Esophagus (tissue), 2 donors: ENCODE data around the gene FHIT. TPM values are rescaled to one million over a fixed set of nuclear protein-coding genes. Genes with fewer than 3 reads are reported as not detected.

Experiments
- H3K27ac ChIP-seq, 2 donors: one replicate each; pipeline ENCODE4 v1.5.1; 2013; ENCODE audit warnings: low read depth in 2 of 2, mild to moderate bottlenecking in 2 of 2, inconsistent platforms in 1 of 2, low read length in 1 of 2, moderate library complexity in 1 of 2
- H3K27me3 ChIP-seq, 2 donors: one replicate each; pipeline ENCODE4 v1.6.1; 2013; ENCODE audit warnings: low read length in 2 of 2, control low read depth in 1 of 2, mild to moderate bottlenecking in 1 of 2; ENCODE audit not compliant: insufficient read depth in 2 of 2, control insufficient read depth in 1 of 2
- H3K36me3 ChIP-seq, 2 donors: one replicate each; pipeline ENCODE4 v1.6.1; 2013; ENCODE audit warnings: low read length in 1 of 2; ENCODE audit not compliant: control insufficient read depth in 2 of 2, insufficient read depth in 2 of 2
- H3K4me1 ChIP-seq, 2 donors: one replicate each; pipeline ENCODE4 v1.6.1; 2013; ENCODE audit warnings: low read length in 1 of 2; ENCODE audit not compliant: control insufficient read depth in 2 of 2, insufficient read depth in 2 of 2
- H3K4me3 ChIP-seq, 2 donors: one replicate each; pipeline ENCODE4 v1.5.1; 2013; ENCODE audit warnings: low read length in 2 of 2, mild to moderate bottlenecking in 2 of 2, low read depth in 1 of 2, moderate library complexity in 1 of 2
- H3K9me3 ChIP-seq, 2 donors: one replicate each; pipeline ENCODE4 v1.6.1; 2013; ENCODE audit warnings: mild to moderate bottlenecking in 2 of 2, low read depth in 1 of 2, low read length in 1 of 2, moderate library complexity in 1 of 2; ENCODE audit not compliant: control insufficient read depth in 2 of 2, insufficient read depth in 1 of 2
- WGBS, 2 donors: extraction: QIAGEN DNeasy Blood & Tissue Kit; methylation state at CpG; one replicate each; pipeline ENCODE4 v1.1.7; 2013; 5-methylcytosine and 5-hydroxymethylcytosine counted together
- polyA plus RNA-seq, 2 donors: library from polyadenylated mRNA; stranded (reverse); fragments of 200-250 nt; gene quantifications; one replicate each; pipeline ENCODE4 v1.2.3, GENCODE V29; 2013
- donor health status: healthy with polysubstance abuse.
- donor health status: Bipolar disorder and iron deficiency.

FHIT gene
- polyA plus RNA-seq, 2 donors = 3.4 to 5.0 TPM

DNA sequence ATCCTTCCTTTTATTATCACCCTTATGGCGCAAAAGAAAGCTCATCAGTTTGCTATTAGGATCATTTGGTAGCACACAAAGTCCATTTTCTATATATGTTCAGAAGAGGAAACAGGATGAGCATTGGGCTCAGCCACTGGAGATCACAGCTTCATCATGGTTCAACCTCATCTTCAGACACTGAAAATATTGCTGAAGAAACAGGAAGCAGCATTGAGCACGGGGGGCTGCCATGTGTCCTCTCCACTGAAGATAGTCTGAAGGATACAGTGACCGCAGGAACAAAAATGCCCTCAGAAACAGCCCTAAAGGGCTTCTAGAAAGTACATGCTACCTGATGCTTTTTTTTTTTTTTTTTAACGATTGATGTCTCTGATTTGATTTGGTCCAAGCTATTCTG, 1366.2 kb downstream of the FHIT start:
- no peaks in the 10 kb centered on the region for H3K4me1 ChIP-seq
- WGBS, 2 donors = 88 to 91% methylated on average over 4 of the region's 4 CpGs
- no peaks in the 10 kb centered on the region for H3K27me3 ChIP-seq
- no peaks in the 10 kb centered on the region for H3K36me3 ChIP-seq
- H3K27ac ChIP-seq = no peak overlapping the region
- H3K9me3 ChIP-seq = no peaks in the 10 kb centered on the region
- H3K4me3 ChIP-seq = no peak overlapping the region

DNA sequence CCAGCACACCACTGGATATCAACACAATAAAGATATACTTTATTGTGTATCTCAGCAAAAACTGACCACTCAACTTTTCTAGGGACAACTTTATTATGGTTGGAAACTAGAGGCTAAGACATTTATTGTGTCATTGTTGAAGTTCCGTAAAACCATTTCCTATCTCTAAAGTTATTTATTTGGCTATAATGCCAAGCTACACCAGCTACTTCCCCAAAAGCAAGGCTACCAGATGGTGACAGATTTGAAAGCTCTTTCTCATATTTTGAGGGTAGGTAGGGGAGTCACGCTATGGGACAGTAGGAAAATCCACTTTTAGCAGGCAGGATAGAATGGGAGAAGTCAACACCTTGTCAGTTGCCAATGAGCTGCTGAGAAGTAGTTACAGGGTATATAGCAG, 1366.8 kb downstream of the FHIT start:
- H3K4me3 ChIP-seq = no peak overlapping the region
- H3K9me3 ChIP-seq = no peaks in the 10 kb centered on the region
- 83 to 90% methylated on average over 2 of the region's 2 CpGs for WGBS, 2 donors
- H3K27ac ChIP-seq = no peak overlapping the region
- no peaks in the 10 kb centered on the region for H3K36me3 ChIP-seq
- no peaks in the 10 kb centered on the region for H3K27me3 ChIP-seq
- no peaks in the 10 kb centered on the region for H3K4me1 ChIP-seq

DNA sequence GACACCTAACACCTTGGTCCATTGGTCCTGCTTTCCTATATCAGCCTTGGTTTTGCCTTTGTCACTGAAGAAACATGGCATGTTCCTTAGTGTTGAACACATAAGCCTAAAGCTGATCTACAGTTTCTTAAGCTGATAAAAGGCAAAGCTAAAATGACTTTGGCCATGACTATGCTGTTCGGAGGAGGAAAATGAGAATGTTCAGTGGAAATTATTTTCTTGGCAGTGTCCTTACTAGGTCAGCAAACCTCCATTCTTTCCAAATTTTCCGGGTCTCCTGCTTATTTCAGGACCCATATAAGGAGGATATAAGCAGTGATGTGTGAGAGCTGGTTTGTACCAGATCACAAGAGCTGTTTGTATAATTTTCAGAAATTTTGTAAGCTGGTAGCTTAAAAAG, 1368.5 kb downstream of the FHIT start:
- Histone ChIP-seq H3K4me1 (no peaks in the 10 kb centered on the region), H3K9me3 (no peaks in the 10 kb centered on the region), H3K27me3 (no peaks in the 10 kb centered on the region), H3K27ac (no peak overlapping the region), H3K4me3 (no peak overlapping the region), H3K36me3 (no peaks in the 10 kb centered on the region)
- 77 to 84% methylated on average over 2 of the region's 2 CpGs for WGBS, 2 donors

GRCh38 chr3:59880717-59881116, 1370.5 kb downstream of the FHIT start:
- WGBS, 2 donors = 55 to 72% methylated on average over 2 of the region's 2 CpGs
- Histone ChIP-seq H3K4me3 (no peak overlapping the region), H3K36me3 (no peaks in the 10 kb centered on the region), H3K4me1 (no peaks in the 10 kb centered on the region), H3K9me3 (no peaks in the 10 kb centered on the region), H3K27me3 (no peaks in the 10 kb centered on the region), H3K27ac (no peak overlapping the region)

DNA sequence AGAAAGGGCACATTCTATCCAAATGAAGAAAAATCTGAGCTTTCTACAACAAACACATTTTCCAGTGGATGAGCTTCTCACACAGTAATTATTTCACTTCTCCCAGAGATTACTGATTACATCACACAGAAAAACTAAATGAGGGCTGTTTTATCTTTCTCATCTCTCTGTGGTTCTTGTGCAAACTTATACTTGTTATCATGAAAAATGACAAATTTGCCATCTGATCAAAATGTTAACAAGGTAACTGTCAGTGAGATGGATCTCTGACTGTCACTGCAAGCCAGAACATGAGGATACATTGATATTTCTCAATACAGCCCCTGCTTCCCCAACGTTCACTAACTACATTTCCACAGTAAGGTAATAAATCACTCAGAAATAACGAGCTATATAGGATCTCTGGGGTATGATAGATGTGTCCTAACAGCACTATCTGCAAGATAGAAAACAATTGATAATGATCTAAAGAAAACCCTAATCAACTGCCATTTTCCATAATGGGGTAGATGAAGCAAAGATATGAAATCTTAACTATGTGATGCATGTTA, 1372.1 kb downstream of the FHIT start:
- no peaks in the 10 kb centered on the region for H3K4me1 ChIP-seq
- H3K4me3 ChIP-seq = no peak overlapping the region
- H3K36me3 ChIP-seq = no peaks in the 10 kb centered on the region
- 53% methylated on average over 2 of the region's 2 CpGs for WGBS, 2 donors
- H3K27me3 ChIP-seq = no peaks in the 10 kb centered on the region
- H3K27ac ChIP-seq = no peak overlapping the region
- peaks cover 0 to 2% of the 10 kb centered on the region in 2 donors for H3K9me3 ChIP-seq

DNA sequence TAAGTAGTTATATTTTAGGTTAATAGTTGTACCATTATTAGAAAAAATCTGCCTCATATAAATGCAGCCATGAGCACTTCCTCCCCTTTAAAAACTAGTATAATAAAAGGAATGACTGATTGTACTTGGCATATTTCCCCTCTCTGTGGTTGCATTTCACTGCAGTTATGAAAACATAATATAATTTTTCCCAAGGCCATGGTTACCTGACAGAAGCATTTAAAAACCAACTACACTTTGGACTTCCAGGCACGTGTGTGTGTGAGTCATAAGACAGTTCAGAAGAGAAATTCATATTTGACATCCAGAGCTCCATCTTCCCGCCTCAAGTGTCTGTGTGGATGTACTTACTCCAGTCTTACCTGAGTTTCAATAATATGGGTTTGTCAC, 1373.2 kb downstream of the FHIT start:
- Histone ChIP-seq H3K9me3 (peaks cover 0 to 2% of the 10 kb centered on the region in 2 donors), H3K36me3 (no peaks in the 10 kb centered on the region), H3K4me3 (no peak overlapping the region), H3K27ac (no peak overlapping the region), H3K4me1 (no peaks in the 10 kb centered on the region), H3K27me3 (no peaks in the 10 kb centered on the region)
- WGBS, 2 donors = 47 to 51% methylated on average over 2 of the region's 2 CpGs

- peaks cover 0 to 2% of the 10 kb centered on the region in 2 donors for H3K9me3 ChIP-seq
- WGBS, 2 donors = 68 to 73% methylated on average over 2 of the region's 2 CpGs
- no peaks in the 10 kb centered on the region for H3K4me1 ChIP-seq
- no peak overlapping the region for H3K4me3 ChIP-seq
- no peaks in the 10 kb centered on the region for H3K27me3 ChIP-seq
- H3K27ac ChIP-seq = no peak overlapping the region
- no peaks in the 10 kb centered on the region for H3K36me3 ChIP-seq
Observed at GRCh38 chr3:59877263-59878037, 1373.8 kb downstream of the FHIT start.

GRCh38 chr3:59876533-59877062, 1374.7 kb downstream of the FHIT start:
- 90 to 95% methylated on average over 2 of the region's 2 CpGs for WGBS, 2 donors
- Histone ChIP-seq H3K4me3 (no peak overlapping the region), H3K27ac (no peak overlapping the region), H3K27me3 (no peaks in the 10 kb centered on the region), H3K36me3 (no peaks in the 10 kb centered on the region), H3K4me1 (no peaks in the 10 kb centered on the region), H3K9me3 (peaks cover 0 to 2% of the 10 kb centered on the region in 2 donors)

DNA sequence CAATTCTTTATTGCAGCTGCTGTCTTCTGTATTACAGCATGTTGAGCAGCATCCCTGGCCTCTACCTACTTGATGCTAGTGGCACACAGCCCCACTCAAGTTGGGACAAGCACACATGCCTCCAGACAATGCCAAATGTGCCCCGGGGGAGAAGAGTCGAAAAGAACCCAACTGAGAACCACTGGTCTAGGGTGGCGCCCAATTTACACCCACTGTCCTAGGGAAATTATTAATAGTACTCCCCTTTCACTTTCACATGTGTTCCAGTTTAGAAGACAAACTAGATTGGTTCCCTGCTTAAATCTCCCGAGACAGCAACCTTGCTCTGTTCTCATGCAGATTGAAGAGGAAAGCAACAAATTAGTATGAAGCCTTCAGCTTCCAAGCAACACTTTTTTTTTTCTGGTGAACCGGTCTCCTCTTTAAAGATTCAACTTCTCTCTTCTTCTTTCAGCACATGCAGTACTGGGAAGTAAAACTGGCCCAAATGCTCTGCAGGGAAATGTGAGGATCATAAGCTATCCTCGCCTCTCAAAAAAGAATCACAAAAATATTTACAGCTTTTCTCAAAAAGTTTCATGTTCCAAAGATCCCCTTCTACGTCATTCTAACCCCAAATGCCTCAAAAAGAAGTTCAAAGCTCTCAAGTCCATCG, 1377.5 kb downstream of the FHIT start:
- 64 to 70% methylated on average over 8 of the region's 8 CpGs for WGBS, 2 donors
- no peaks in the 10 kb centered on the region for H3K36me3 ChIP-seq
- H3K27ac ChIP-seq = no peak overlapping the region
- H3K4me3 ChIP-seq = no peak overlapping the region
- H3K27me3 ChIP-seq = no peaks in the 10 kb centered on the region
- H3K4me1 ChIP-seq = no peaks in the 10 kb centered on the region
- peaks cover 0 to 2% of the 10 kb centered on the region in 2 donors for H3K9me3 ChIP-seq
